ENCODE results near the gene SEC24D. TPM values are rescaled to one million over a fixed set of nuclear protein-coding genes. Genes with fewer than 3 reads are reported as not detected.

SEC24D gene
- total RNA-seq, 4 donors from 2014 or later: 9.7 to 37.9 (median 17.0) TPM

DNA sequence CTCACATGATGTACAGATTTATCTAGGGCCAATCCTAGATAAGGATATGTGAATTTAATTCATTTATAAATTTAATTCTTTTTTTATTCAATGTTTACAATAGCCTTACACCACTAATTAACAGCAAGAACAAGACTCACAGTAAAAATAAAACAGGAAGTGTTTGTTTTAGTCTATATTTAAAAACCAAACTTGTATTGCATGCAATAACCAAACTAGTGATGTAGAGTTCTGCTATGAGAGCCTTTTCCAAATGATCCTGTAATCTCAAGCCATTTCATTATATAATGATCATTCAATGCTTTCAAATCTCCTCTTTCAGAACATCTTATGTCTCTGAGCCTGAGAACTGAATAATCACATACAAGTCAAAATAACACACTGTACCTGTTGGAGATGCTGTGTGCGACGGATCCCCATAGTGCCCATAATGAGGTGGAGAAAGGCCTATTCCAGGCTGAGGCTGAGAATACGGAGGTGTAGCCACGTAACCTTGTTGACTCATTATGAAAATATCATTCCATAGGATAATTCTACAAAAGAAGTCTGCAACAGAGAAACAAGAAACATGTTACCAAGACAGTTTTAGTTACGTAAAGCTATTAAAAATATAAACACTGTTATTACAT, 2.6 kb downstream of the SEC24D start:
- no peak for DNase-seq
- no peak overlapping the region for H3K27ac ChIP-seq
- no peak overlapping the region for H3K4me3 ChIP-seq
- TF ChIP-seq POLR2A (IDR thresholded peaks at IDR 0.05) (no peak), EP300 (IDR thresholded peaks at IDR 0.05; ENCODE audit: low read depth) (no peak), POLR2AphosphoS5 (IDR thresholded peaks at IDR 0.05) (no peak)
- WGBS, 2 donors (ENCODE audit: low coverage in 1 of 2): 84 to 89% methylated on average over 5 of the region's 5 CpGs
- H3K27me3 ChIP-seq: no peaks in the 10 kb centered on the region
- H3K4me1 ChIP-seq: peaks cover 7 to 36% (median 11%) of the 10 kb centered on the region in 4 donors
- in situ Hi-C loops (cut with MboI; ENCODE audit: low pct_ligation_motif_present in 1 of 4, low pct_unique_long_range_greater_than_20kb in 1 of 4, low sequenced_read_pairs in 3 of 4) (no loop called here), intact Hi-C loops (cut with DNase I; ENCODE audit: low total_unique reads) (loop anchor here (10.0 kb wide), 1 partner anchor 51 kb away; the partner anchor contains the start of gene SYNPO2)
- H3K36me3 ChIP-seq: no peaks in the 10 kb centered on the region
- H3K9me3 ChIP-seq: no peaks in the 10 kb centered on the region

DNA sequence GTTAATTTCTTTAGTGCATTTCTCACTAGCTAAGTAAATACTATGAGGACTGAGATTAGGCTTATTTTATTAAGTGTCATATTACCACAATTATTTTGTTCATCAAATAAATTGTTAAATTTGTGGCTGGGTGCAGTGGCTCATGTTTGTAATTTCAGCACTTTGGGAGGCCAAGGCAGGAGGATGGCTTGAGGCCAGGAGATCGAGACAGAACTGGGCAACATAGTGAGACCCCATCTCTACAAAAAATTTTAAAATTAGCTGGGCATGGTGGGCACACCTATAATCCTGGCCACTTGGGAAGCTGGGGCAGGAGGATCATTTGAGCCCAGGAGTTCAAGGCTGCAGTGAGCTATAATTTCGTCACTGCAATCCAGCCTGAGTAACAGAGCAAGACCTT, 6.8 kb downstream of the SEC24D start:
- in situ Hi-C loops (cut with MboI; ENCODE audit: low pct_ligation_motif_present in 1 of 4, low pct_unique_long_range_greater_than_20kb in 1 of 4, low sequenced_read_pairs in 3 of 4) (no loop called here), intact Hi-C loops (cut with DNase I; ENCODE audit: low total_unique reads) (no loop called here)
- H3K27ac ChIP-seq: no peak overlapping the region
- peaks cover 6 to 46% (median 9%) of the 10 kb centered on the region in 4 donors for H3K4me1 ChIP-seq
- TF ChIP-seq POLR2A (IDR thresholded peaks at IDR 0.05) (no peak), EP300 (IDR thresholded peaks at IDR 0.05; ENCODE audit: low read depth) (no peak), POLR2AphosphoS5 (IDR thresholded peaks at IDR 0.05) (no peak)
- TF ChIP-seq, protein P1, sequence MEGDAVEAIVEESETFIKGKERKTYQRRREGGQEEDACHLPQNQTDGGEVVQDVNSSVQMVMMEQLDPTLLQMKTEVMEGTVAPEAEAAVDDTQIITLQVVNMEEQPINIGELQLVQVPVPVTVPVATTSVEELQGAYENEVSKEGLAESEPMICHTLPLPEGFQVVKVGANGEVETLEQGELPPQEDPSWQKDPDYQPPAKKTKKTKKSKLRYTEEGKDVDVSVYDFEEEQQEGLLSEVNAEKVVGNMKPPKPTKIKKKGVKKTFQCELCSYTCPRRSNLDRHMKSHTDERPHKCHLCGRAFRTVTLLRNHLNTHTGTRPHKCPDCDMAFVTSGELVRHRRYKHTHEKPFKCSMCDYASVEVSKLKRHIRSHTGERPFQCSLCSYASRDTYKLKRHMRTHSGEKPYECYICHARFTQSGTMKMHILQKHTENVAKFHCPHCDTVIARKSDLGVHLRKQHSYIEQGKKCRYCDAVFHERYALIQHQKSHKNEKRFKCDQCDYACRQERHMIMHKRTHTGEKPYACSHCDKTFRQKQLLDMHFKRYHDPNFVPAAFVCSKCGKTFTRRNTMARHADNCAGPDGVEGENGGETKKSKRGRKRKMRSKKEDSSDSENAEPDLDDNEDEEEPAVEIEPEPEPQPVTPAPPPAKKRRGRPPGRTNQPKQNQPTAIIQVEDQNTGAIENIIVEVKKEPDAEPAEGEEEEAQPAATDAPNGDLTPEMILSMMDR (IDR thresholded peaks at IDR 0.05): no peak
- H3K36me3 ChIP-seq: peaks cover 0 to 4% (median under 1%) of the 10 kb centered on the region in 4 donors
- no peak for DNase-seq
- no peak overlapping the region for H3K4me3 ChIP-seq
- H3K27me3 ChIP-seq: no peaks in the 10 kb centered on the region
- WGBS, 2 donors (ENCODE audit: low coverage in 1 of 2): 92 to 97% methylated on average over 2 of the region's 2 CpGs
- H3K9me3 ChIP-seq: no peaks in the 10 kb centered on the region

DNA sequence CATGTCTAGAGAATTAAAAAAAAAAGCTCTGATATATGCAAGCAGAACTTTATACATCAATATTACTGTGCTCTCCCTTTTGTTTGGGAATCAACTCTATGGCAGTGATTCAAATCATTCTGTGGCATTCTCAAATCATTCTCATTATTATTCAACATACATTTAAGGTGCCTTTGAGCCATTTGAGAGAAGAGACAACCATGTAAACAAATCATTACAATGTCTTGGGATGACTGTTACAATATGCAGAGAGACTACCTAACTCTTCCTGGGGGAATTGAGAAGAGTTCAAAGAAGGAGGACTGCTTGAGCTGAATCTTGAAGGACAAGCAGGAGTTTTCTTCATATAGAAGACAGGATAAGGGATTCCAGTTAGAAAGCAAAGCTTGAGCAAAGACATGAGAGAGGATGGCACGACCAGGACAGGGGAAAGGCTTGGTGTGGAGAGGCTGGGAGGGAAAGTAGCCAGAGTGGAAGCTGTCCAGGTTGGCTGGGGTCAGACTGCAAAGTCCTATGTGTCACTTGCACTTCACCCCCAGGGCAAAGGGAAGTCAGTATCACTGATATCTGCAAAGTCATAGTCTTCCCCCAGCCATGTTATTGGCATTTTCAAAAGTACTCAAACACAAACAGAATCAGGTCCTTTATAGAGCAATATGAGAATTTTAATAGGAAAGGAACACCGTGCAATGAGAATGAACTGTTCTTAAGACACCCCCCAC, 9.0 kb downstream of the SEC24D start:
- H3K27ac ChIP-seq: no peak overlapping the region
- no peaks in the 10 kb centered on the region for H3K9me3 ChIP-seq
- H3K4me1 ChIP-seq: peaks cover 7 to 53% (median 17%) of the 10 kb centered on the region in 4 donors
- DNase-seq: no peak
- in situ Hi-C loops (cut with MboI; ENCODE audit: low pct_ligation_motif_present in 1 of 4, low pct_unique_long_range_greater_than_20kb in 1 of 4, low sequenced_read_pairs in 3 of 4): no loop called here
- 70 to 100% methylated on average over 1 to 2 of the region's 2 CpGs for WGBS, 2 donors (ENCODE audit: low coverage in 1 of 2)
- H3K27me3 ChIP-seq: no peaks in the 10 kb centered on the region
- intact Hi-C loops (cut with DNase I; ENCODE audit: low total_unique reads): no loop called here
- TF ChIP-seq POLR2AphosphoS5 (IDR thresholded peaks at IDR 0.05) (no peak), POLR2A (IDR thresholded peaks at IDR 0.05) (no peak)
- TF ChIP-seq, protein P1 (IDR thresholded peaks at IDR 0.05): no peak
- H3K36me3 ChIP-seq: peaks cover 0 to 4% (median 2%) of the 10 kb centered on the region in 4 donors
- no peak overlapping the region for H3K4me3 ChIP-seq

DNA sequence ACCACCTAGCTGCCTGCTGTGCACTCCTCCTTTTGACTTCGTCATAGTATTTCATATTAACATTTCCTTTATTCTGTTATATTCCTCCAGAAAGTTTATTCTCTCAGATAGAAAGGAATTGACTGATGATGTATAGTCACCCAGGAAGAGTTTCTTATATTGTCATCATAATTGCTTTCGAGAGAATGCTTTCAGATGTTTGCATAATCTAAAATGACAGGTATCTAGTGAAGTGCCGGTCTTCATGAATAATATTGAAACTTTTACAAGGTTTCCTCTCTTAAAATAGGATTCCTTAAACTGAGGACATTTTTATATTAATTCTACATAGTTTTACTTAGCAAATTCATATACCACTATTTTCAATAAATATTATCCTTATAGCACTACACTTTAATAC, 10.1 kb downstream of the SEC24D start:
- WGBS, 2 donors (ENCODE audit: low coverage in 1 of 2): 78 to 81% methylated on average over 3 of the region's 3 CpGs
- Histone ChIP-seq H3K9me3 (no peaks in the 10 kb centered on the region), H3K27me3 (no peaks in the 10 kb centered on the region), H3K4me1 (peaks cover 7 to 50% (median 17%) of the 10 kb centered on the region in 4 donors), H3K4me3 (no peak overlapping the region), H3K36me3 (peaks cover 0 to 4% (median 2%) of the 10 kb centered on the region in 4 donors), H3K27ac (no peak overlapping the region)
- TF ChIP-seq POLR2A (IDR thresholded peaks at IDR 0.05) (no peak), EP300 (IDR thresholded peaks at IDR 0.05; ENCODE audit: low read depth) (no peak), POLR2AphosphoS5 (IDR thresholded peaks at IDR 0.05) (no peak)
- TF ChIP-seq, protein P1 (IDR thresholded peaks at IDR 0.05): no peak
- intact Hi-C loops (cut with DNase I; ENCODE audit: low total_unique reads): no loop called here
- DNase-seq: no peak
- in situ Hi-C loops (cut with MboI; ENCODE audit: low pct_ligation_motif_present in 1 of 4, low pct_unique_long_range_greater_than_20kb in 1 of 4, low sequenced_read_pairs in 3 of 4): no loop called here

Data from transverse colon (tissue), 4 donors.